OCI-M2 (cell line): ENCODE data around the gene CAV1.

Experiments used
- DNase-seq: peaks from one replicate; lab custom pipeline; 2025; ENCODE audit not compliant: unreplicated experiment; lab: John Stamatoyannopoulos, UW

The CAV1 gene

GRCh38 chr7:116503835-116504234 is 21.0 kb upstream of the CAV1 start:
- no peak for DNase-seq

DNA sequence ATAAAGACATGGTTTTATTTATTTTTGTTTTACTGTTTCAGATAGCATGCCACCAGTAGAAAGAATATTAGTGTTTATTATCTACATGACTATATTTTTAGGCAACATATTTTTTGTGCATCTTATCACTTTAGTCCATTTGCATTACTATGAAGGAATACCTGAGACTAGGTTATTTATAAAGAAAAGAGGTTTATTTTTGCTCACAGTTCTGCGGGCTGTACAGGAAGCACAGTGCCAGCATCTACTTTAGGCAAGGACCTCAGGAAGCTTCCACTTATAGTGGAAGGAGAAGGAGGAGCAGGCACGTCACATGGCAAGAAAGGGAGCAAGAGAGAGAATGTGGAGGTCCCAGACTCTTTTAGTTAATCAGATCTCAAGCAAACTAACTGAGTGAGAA is 19.6 kb upstream of the CAV1 start:
- DNase-seq = no peak

GRCh38 chr7:116505823-116506222 is 19.0 kb upstream of the CAV1 start:
- DNase-seq = no peak

DNA sequence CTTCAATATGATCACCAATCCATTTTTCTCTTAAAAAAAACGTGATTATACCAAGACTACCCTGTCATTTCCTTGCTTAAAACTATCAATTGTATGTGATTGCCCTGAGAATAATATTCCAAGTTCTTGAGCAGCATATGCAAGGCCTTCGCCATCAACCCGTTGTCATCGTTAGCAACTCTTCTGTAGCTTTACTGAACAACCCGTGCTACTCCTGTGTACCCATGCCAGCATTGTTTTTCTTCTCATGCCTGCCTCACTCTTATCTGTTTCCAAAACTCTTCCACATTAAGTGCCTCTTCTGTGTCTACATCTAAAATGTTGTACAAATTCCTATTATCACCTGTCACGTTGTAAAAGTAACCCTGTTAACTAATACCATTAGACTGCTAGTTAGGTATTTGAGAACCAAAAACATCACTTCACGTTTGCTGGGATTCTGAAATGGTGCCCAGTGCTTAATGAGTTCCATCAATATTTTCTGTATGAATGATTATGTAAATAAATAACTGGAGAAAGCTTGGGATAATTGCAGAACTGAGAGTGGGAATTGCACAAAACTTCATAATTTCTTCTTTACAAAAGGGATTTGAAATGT is 14.8 kb upstream of the CAV1 start:
- DNase-seq = no peak

DNA sequence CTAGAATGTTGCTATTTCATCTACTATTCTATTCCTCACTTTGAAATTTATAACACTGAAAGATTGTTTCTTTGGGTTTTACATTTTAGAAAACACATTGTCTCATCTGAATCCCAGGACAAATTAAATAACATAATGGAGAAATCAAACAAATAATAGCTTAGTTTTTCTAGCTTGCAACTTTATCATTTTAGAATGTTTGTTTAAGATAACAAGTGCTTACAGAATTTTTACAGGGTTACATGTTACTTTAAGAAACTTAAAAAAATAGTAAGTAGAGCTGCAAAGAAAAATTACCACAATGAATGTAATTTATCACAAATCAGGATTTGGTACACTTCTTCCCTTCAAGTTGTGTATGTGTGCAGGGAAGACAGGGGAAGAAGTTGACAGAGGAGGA is 14.0 kb upstream of the CAV1 start:
- no peak for DNase-seq

DNA sequence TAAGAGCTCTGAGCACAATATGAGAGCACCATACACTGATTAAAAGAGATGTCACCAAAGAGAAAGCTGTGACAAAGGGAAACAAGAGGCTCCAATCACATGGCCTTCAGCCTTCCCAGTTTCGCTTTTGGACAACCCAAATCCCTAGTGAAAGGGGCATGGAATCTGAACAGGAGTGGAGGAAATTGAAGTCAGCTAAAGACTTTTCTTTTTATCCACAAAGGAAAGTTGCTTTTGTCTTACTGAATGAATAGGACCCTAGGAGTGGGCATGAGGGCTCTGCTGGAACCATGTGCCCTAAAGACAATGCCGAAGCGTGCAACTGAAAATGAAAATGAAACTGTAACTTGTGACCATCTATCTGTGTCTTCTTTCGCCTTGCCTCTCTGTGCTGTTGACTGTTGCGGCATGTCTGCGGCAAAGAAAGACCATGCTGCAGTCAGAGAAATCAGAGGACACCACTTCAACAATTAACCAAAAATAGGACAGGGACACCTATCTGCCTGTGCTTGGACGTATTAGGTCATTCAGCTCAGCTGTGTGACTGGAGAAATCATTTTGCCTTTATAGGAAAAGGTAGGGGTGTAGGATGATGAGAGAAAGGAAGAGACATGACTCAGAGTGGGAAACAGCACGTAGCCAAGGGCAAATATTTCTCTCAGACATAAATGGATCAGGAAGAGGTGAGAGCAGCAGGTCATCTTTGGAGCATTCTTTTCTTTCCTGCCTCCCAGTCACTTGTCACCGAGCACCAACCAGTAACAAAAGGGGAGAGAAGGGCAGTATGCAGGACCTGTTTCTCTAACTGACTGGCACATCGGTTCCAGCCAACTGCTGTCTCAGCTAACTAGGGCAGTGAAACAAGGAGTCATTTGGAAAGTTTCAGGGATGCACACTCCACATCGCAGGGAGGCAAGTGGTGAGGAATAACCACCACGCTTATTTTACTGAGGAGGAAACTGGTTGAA is 13.0 kb upstream of the CAV1 start:
- DNase-seq = no peak

DNA sequence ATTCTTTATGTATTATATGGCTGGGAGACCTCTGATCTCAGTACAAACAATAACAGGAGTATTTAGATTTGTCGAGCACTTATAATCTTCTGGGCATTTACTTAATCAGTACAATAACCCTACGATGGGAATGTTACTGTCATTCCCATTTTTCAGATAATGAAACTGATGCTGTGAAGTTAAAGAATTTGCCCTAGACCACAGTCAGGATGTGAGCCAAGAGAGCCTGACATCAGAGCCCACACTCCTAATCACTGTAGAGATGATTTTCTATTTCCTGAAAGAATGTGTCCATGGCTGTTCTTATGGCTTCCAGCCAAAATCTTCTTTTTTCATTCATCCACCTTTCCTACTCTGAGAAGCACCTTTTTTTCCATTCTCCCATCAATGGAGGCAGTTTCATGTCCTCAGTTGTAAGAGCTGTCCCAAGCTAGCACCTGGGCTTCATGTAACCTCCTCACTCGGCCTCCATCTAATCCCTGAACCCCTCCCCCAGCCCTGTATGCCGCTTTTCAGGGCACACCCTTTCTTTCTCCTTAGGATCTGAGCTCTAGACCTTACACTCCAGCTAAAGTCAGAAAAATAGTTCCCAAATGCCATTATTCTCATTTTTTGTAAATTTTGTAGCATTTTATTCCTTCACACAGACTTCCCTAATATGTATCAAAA is 12.2 kb upstream of the CAV1 start:
- DNase-seq = no peak

- DNase-seq = no peak
Measured at GRCh38 chr7:116515584-116515983, 9.3 kb upstream of the CAV1 start.

DNA sequence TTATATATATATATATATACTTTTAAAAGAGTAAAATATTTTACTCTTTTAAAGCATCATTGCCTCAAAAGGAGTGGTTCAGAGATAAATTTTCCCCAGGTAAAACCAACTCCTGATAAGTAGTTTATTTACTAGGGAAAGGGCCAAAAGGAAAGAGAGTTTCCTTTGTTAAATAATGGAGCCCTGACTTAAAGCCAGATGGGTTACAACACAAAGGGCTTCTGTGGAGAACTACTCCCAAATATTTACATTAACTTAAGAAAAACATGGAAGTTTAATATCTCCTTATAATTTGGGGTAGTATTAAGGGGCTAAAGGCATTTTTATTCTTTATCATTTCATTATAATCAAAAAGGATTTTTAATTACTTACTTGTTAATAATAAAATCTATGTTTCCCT is 8.5 kb upstream of the CAV1 start:
- DNase-seq = no peak

GRCh38 chr7:116517626-116518025 is 7.2 kb upstream of the CAV1 start:
- no peak for DNase-seq

DNA sequence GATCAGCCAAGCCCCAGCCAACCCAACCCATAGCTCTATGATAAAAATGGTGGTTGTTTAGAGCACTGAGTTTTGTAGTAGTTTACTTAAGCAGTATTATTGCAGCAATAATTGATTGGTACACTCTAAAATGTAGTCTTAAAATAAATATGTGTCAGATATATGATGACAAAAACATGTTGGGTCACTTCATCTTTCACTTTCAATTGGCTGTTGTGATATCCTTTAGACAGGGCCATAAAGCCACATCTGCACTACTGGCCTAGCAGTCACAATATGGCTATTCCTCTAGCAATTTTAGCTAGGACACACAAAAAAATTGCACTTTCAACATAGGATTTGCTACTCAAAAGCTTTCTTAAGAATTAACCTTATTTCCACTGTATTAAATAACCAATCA is 5.9 kb upstream of the CAV1 start:
- DNase-seq = no peak

- no peak for DNase-seq
Measured at GRCh38 chr7:116521046-116521664, 3.7 kb upstream of the CAV1 start.

DNA sequence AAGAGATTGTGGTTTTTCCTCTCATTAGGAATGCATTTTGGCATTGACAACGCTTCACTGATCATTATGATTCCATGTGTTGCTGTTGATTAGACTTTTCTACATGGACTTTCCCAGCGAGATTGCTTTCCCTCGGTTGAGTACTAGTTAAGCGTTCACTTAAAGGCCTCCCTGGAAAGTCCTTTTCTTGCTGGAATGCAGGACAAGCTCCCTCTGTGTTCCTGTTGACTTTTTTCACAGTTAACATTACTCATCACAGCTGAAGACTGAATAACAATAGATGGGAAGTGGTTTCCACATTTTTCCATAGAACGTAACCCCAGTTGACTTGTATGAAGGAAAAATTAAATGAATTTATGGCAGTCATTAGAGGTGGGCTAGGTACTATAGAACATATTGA is 2.6 kb upstream of the CAV1 start:
- DNase-seq = no peak

GRCh38 chr7:116524221-116524608 is 621 bp upstream of the CAV1 start:
- DNase-seq = no peak

DNA sequence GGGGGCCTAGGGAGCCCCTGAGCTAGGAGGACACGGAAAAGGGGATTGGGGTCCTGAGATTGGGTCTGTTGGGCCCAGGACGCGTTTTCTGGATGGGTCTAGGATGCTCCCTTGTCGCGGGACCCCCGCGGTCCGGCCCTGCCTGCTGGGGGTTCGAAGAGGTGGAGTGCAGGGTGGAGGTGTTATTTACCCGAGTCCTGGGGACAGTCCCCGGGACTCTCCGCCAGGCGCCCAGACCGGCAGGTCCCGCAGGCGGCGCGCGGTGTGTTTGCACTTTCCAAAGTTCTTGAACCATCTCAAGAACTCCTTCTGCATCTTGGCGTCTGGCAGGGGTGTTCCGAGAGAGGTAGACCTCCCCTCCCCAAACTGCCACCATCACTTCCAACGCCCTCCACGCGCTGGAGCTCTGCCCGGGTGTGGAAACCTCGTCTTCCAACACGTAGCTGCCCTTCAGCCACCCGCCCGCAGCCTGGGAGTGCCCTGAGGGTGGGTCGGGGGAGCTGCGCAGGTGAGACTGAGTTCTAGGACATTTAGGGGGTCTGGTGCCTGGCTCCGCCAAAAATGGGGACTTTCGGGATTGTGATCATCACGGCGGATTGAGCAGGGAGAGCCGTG is 569 bp downstream of the CAV1 start:
- DNase-seq = no peak

DNA sequence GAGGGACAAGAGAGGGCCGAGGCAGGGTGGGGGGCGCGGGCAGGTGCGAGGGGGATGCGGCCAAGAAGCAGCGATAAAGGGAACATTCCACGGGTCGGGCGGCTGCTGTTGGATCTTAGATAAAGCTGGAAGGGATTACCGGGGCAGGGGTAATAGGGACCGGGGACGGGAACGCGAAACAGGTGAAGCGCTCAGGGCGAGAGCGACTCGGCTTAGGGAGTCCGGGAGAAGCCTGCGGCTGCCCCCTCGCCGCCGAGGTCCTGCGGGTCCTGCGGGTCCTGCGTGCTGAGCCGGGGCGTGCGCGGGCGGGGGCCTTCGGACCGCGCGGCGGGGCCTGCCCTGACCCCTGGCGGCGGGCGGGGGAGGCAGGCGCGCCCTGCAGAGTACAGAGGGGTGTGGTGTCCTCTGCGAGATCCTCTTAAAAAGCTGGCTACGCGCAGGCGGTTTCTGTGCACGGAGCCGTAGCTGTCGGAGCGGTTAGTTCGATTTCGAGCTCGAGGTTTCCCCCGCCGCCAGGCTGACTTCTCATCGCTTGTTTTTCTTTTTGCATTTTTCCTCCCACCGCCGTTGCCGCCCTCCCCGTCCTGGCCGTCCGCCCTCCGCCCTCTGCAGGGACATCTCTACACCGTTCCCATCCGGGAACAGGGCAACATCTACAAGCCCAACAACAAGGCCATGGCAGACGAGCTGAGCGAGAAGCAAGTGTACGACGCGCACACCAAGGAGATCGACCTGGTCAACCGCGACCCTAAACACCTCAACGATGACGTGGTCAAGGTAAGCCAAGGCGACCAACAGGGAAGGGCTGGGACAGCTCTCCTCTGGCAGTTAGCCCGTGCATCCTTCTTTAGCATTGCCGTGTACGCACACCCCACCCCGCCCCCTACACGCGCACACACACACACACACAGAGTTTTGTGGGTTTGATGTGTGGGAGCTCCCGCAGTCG is 1.4 kb downstream of the CAV1 start:
- no peak for DNase-seq

GRCh38 chr7:116526897-116527296 is 2.1 kb downstream of the CAV1 start:
- DNase-seq = no peak

DNA sequence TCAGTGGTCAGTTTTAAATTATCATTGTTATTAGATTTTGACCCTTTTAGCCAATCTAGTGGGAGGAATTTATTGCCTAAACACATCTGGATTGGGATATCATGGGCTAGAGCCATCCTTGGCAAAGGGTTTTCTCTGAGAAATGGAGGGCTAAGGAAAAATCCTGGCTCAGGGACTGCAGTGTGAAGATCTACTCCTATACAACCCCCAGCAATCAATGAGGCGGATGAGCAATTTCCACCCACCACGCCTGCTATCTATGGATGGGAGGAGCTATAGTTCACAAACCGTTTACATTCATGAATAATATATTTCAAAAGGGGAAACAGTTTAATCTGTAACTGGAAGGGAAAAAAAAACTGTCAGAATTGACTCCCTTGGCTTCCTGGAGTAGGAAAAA is 2.7 kb downstream of the CAV1 start:
- DNase-seq = no peak

GRCh38 chr7:116528008-116528789 is 3.4 kb downstream of the CAV1 start:
- DNase-seq = no peak
